Chondrocyte (in vitro differentiated cells): ENCODE measurements around the gene IER5L. TPM values are rescaled to one million over a fixed set of nuclear protein-coding genes. Genes with fewer than 3 reads are reported as not detected.

Source experiments
- DNase-seq: peaks from one replicate; pipeline ENCODE4 v3.0.0; 2021; ENCODE audit warnings: mixed read lengths, low spot score
- H3K27ac Mint-ChIP-seq: one replicate; pipeline ENCODE4 v1.8.0; 2021; ENCODE audit warnings: mild to moderate bottlenecking, moderate library complexity, mixed read lengths; ENCODE audit not compliant: unreplicated experiment
- H3K27me3 Mint-ChIP-seq: 2 replicates; pipeline ENCODE4 v1.8.0; 2021; ENCODE audit warnings: low read depth, mixed read lengths
- H3K36me3 Mint-ChIP-seq: 2 replicates; pipeline ENCODE4 v1.8.0; 2021; ENCODE audit warnings: low read depth, mixed read lengths
- H3K4me1 Mint-ChIP-seq: 2 replicates; pipeline ENCODE4 v1.8.0; 2021; ENCODE audit warnings: low read depth, mild to moderate bottlenecking, mixed read lengths
- H3K4me3 Mint-ChIP-seq: one replicate; pipeline ENCODE4 v1.8.0; 2021; ENCODE audit warnings: mild to moderate bottlenecking, moderate library complexity, mixed read lengths; ENCODE audit not compliant: unreplicated experiment
- H3K9me3 Mint-ChIP-seq: 2 replicates; pipeline ENCODE4 v1.8.0; 2021; ENCODE audit warnings: low read depth, mixed read lengths
- CTCF ChIP-seq: fragments of 200-600 bp; sonication (generic); IDR thresholded peaks from 2 replicates; pipeline ENCODE4 v1.5.0; 2021; ENCODE audit warnings: antibody characterized with exemption, mild to moderate bottlenecking, moderate library complexity
- long read RNA-seq: library from polyadenylated mRNA; stranded (forward); transcript quantifications from one replicate; pipeline ENCODE4 v2.0.0, GENCODE V29; 2021
- total RNA-seq: library from RNA; stranded (reverse); gene quantifications from 3 replicates; pipeline ENCODE4 v1.2.1, GENCODE V29; 2021

The IER5L gene
- 37.2 to 56.5 TPM (median 38.6 TPM) in 3 replicates for total RNA-seq
- long read RNA-seq, transcript IER5L-201 (1 exons, 2,711 nt), result major isoform, 47 of 47 reads
- long read RNA-seq, partial matches to known transcripts, result 0 of 47 reads
- long read RNA-seq, other reads (novel, unspliced or antisense), result 0 of 47 reads

DNA sequence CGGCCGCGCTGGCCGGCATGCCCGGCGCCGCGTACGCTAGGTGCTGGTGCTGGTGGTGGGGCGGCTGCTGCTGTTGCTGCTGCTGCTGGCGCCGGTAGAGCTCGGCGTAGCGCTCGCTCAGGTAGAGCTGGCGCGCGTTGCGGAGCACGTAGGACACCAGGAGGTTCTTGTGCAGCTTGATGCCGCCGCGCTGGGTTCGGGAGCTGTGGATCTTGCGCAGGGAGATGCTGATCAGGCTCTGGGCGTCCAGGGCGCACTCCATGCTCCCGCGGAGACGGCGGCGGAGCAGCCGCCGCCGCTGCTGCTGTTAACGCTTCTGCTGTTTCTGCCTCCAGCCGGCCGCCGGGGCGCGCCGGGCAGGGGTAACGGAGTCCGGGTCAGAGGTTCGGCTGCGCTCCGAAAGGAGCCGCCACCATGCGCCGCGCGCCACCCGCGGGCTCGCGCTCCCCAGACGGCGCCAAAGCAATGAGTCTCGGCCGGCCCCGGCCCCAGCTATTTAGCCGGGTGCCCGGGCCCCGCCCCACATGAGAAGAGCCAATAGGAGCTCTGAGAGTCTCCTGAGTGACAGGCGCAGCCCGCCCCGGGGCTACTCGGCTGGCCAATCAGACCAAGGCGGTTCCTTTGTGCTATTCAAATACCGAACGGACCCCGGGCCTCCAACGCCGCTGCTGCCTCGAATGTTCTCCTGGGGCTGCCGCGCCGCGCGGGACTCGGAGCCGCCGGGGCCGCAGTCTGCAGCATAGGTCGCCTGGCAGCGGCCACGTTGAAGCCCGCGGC, at the start of gene IER5L:
IER5L (minus strand) TSS at position 471 of the 777 bp plus-strand sequence; CDS start at position 262, 209 bp downstream.
- H3K4me3 Mint-ChIP-seq, result peak within 1 kb of the TSS; percentile 95
- peaks cover 5% of the 10 kb centered on the region for H3K36me3 Mint-ChIP-seq
- peak within 1 kb of the TSS; percentile 90 for H3K27ac Mint-ChIP-seq
- DNase-seq, result peak; percentile 98
- H3K9me3 Mint-ChIP-seq, result no peaks in the 10 kb centered on the region
- TF ChIP-seq CTCF, result peak; percentile 47
- no peaks in the 10 kb centered on the region for H3K27me3 Mint-ChIP-seq
- H3K4me1 Mint-ChIP-seq, result peaks cover 13% of the 10 kb centered on the region

DNA sequence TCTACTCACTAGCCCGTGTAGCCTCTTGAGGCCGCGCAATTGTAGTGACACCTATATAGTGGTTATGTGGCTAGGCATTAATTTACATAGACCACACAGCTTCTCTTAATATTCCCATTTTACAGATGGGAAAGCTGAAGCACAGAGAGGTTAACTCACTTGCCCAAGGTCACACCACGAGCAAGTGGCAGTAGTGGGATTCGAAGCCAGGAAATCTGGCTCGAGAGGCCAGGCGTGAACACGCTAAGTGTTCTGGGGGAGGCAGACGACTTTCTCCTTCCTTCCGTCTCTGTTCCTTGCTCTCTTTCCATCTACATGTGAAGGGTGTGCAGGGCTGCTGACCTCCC, 49.8 kb upstream of the IER5L start:
- H3K9me3 Mint-ChIP-seq, result peaks cover 2% of the 10 kb centered on the region
- H3K27ac Mint-ChIP-seq, result no peak overlapping the region
- H3K27me3 Mint-ChIP-seq, result no peaks in the 10 kb centered on the region
- peak; percentile 43 for DNase-seq
- TF ChIP-seq CTCF, result no peak
- H3K4me3 Mint-ChIP-seq, result no peak overlapping the region
- H3K36me3 Mint-ChIP-seq, result no peaks in the 10 kb centered on the region
- H3K4me1 Mint-ChIP-seq, result peaks cover 21% of the 10 kb centered on the region

DNA sequence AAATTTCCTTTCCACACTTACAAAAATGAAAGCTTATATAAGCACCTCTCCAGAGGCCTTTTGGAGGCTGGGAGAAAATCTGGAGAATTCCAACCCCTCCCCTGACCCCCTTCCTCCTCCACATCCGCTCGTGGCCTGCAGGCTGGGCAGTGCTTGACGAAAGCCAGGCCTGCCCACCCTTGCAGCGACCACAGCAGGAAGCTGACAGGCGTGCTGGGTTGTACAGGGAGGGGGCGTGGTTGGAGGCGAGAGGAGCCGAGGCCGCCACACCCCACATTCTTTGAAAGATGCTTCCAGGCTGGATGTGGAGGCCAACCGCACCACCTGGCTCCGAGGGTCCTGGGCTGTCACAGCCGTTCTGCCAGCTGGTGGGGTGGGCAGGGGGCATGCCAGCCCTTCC, 47.8 kb upstream of the IER5L start:
- peaks cover 21% of the 10 kb centered on the region for H3K4me1 Mint-ChIP-seq
- H3K27me3 Mint-ChIP-seq, result no peaks in the 10 kb centered on the region
- TF ChIP-seq CTCF, result peak; percentile 18
- H3K9me3 Mint-ChIP-seq, result no peaks in the 10 kb centered on the region
- H3K4me3 Mint-ChIP-seq, result peak overlapping the region; percentile 16
- H3K27ac Mint-ChIP-seq, result peak overlapping the region; percentile 81
- DNase-seq, result peak; percentile 93
- no peaks in the 10 kb centered on the region for H3K36me3 Mint-ChIP-seq

DNA sequence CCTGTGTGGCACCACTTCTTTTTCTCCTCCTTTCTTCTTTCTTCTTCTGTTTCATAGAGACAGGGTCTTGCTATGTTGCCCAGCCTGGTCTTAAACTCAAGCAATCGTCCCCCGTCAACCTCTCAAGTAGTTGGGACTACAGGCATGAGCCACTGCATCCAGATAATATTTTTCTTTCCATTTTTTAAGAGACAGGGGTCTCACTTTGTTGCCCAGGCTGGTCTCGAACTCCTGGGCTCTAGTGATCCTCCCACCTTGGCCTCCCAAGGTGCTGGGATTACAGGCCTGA, 47.4 kb upstream of the IER5L start:
- Mint-ChIP-seq H3K4me1 (peaks cover 21% of the 10 kb centered on the region), H3K27me3 (no peaks in the 10 kb centered on the region)

More for the DNA sequence above, 47.4 kb upstream of the IER5L start:
- Mint-ChIP-seq H3K9me3 (no peaks in the 10 kb centered on the region), H3K36me3 (no peaks in the 10 kb centered on the region), H3K4me3 (no peak overlapping the region), H3K27ac (peak overlapping the region; percentile 81)
- DNase-seq, result no peak
- no peak for TF ChIP-seq CTCF
